Ovary (tissue), 3 donors: Measurements from ENCODE around the gene BRPF1.

Experiments
- CTCF ChIP-seq, 3 donors: fragments of 450-650 bp in 2 of 3; fragments of 200-600 bp in 1 of 3; IDR thresholded peaks; one replicate each; pipeline versions ENCODE4 v1.5.1 to v1.8.0; 2016 to 2022; ENCODE audit warnings: antibody characterized with exemption in 3 of 3, mild to moderate bottlenecking in 1 of 3
- EP300 ChIP-seq: sonication (generic); formaldehyde crosslinking; IDR thresholded peaks from one replicate; pipeline ENCODE4 v1.6.1; 2017; ENCODE audit warnings: antibody characterized with exemption
- POLR2A ChIP-seq: fragments of 450-650 bp; IDR thresholded peaks from one replicate; pipeline ENCODE4 v1.6.1; 2017; ENCODE audit warnings: antibody characterized with exemption, mild to moderate bottlenecking, moderate library complexity
- donor health status: DM: no; HTN: no; CAD: no.

GRCh38 chr3:9761919-9762318 lies 30.4 kb downstream of the BRPF1 start:
- TF ChIP-seq CTCF (IDR thresholded peaks at IDR 0.05) = no peak
- no peak for TF ChIP-seq POLR2A
- TF ChIP-seq EP300 = no peak
